H1 (cell line): ENCODE measurements around the gene TMEM92. TPM values are rescaled to one million over a fixed set of nuclear protein-coding genes. Genes with fewer than 3 reads are reported as not detected.

ENCODE experiments used
- BACH1 ChIP-seq: IDR thresholded peaks from 2 replicates; pipeline ENCODE4 v1.6.1; 2012; ENCODE audit warnings: low read length, improper control_type of control experiment
- BCL11A ChIP-seq, 2 experiments: IDR thresholded peaks; one replicate each; pipeline ENCODE4 v1.6.1; 2011; ENCODE audit warnings: low read depth in 2 of 2, low read length in 2 of 2, mild to moderate bottlenecking in 2 of 2
- CBX8 ChIP-seq: fragments of 300-800, 300-1000 bp; sonication (generic); IDR thresholded peaks from 2 replicates; pipeline ENCODE4 v1.7.1; 2016; ENCODE audit warnings: low read depth, low read length, borderline replicate concordance
- JUN ChIP-seq: IDR thresholded peaks from 2 replicates; pipeline ENCODE4 v1.6.1; 2011; ENCODE audit warnings: low read depth, mild to moderate bottlenecking, improper control_type of control experiment, low read length
- POU5F1 ChIP-seq: IDR thresholded peaks from 2 replicates; pipeline ENCODE4 v1.6.1; 2011; ENCODE audit warnings: low read depth, mild to moderate bottlenecking, low read length, moderate library complexity
- TAF7 ChIP-seq: optimal IDR thresholded peaks from 2 replicates; pipeline ENCODE3; 2011; ENCODE audit warnings: low read depth, mild to moderate bottlenecking, inconsistent platforms, low read length, moderate library complexity, borderline replicate concordance
- polyA plus RNA-seq, 7 experiments: library from polyadenylated mRNA; depleted of rRNA in 3 of 7; stranded (reverse) in 5 of 7; unstranded in 2 of 7; fragments of >200 nt in 5 of 7; fragments of 200-250 nt in 2 of 7; gene quantifications; 1 replicate in 5 of 7; 2 replicates in 1 of 7; 4 replicates in 1 of 7; pipeline versions ENCODE4 v1.2.1 to v1.2.3, GENCODE V29; 2011 to 2013; ENCODE audit warnings: missing spikeins in 2 of 7, mixed read lengths in 2 of 7
- small RNA-seq: library from polyadenylated mRNA; stranded (forward); fragments of <200 nt; extraction: miRNeasy Mini kit (QIAGEN cat#:217004); gene quantifications from one replicate; pipeline ENCODE3, GENCODE V24; 2013; ENCODE audit not compliant: insufficient read depth
- total RNA-seq: library from RNA; stranded (reverse); fragmentation: NEBNext Ultra II Directional; extraction: Animal tissue kit (Norgen Biotek cat#: 25700); gene quantifications from 2 replicates; pipeline ENCODE4 v1.2.1, GENCODE V29; 2021

The TMEM92 gene
- total and polyA plus RNA-seq, 2 of the 8 experiments (the other 6 are each of a cell fraction or from before 2014, with no cell fraction given) = 11.9 to 24.8 TPM

DNA sequence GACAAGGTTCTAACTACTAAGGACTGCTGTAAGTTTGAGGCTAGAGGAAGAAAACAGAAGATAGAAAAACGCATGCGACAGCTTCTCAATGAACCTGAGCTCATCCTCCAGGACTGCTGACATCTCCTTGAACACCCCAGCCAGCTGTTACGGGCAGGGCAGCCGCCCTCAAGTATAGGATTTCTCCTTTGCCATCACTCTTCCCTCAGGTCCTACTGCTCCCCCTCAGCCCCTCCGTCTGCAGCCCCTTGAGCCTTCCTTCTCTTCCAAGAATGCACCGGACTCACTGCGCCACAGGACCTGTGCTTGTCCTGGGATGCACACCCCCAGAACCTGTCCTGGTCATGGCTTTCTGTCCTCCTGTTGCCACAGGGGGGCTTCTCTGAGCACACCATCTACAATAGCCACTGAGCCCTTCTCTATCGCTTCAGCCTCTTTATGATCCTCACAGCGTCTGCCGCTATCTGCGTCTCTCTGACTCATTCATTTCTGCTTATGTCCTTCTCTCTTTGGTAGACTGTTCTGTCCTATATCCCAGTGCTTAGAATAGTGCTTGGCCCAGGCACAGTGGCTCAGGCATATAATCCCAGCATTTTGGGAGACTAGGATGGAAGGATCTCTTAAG lies 56.0 kb downstream of the TMEM92 start (continued):
- no peak for TF ChIP-seq BACH1
- TF ChIP-seq BCL11A (IDR thresholded peaks at IDR 0.05; ENCODE audit: low read depth in 2 of 2, low read length in 2 of 2) = no peak
- TF ChIP-seq TAF7 = no peak
- no peak for TF ChIP-seq POU5F1
- no peak for TF ChIP-seq CBX8
- no peak for TF ChIP-seq JUN
- TF ChIP-seq, all 59 proteins: peak for 0

Small RNA genes within 50 kb of the gene (small RNA-seq; reads per million reads assigned to genes)
- not detected for gene SUMO2P7

Other genes starting within 250 kb of the TMEM92 start
- 21.7 and 24.2 TPM in 2 replicates for gene ITGA3, start 218.4 kb upstream of the TMEM92 start, total RNA-seq
- gene ITGA3, start 218.4 kb upstream of the TMEM92 start, polyA plus RNA-seq (2011; rRNA removed) = 24.0 and 34.4 TPM in 2 replicates
- 17.8 and 18.3 TPM in 2 replicates for gene PDK2, start 179.1 kb upstream of the TMEM92 start, total RNA-seq
- 121 and 154 TPM in 2 replicates for gene PDK2, start 179.1 kb upstream of the TMEM92 start, polyA plus RNA-seq (2011; rRNA removed)
- 5.8 and 5.9 TPM in 2 replicates for gene SAMD14, start 144.3 kb upstream of the TMEM92 start, total RNA-seq
- gene SAMD14, start 144.3 kb upstream of the TMEM92 start, polyA plus RNA-seq (2011; rRNA removed) = 5.2 and 5.7 TPM in 2 replicates
- 13.1 and 14.1 TPM in 2 replicates for gene PPP1R9B, start 123.8 kb upstream of the TMEM92 start, total RNA-seq
- 5.2 and 6.1 TPM in 2 replicates for gene PPP1R9B, start 123.8 kb upstream of the TMEM92 start, polyA plus RNA-seq (2011; rRNA removed)
- gene SGCA, start 108.5 kb upstream of the TMEM92 start, total RNA-seq = not detected in 2 replicates
- gene SGCA, start 108.5 kb upstream of the TMEM92 start, polyA plus RNA-seq (2011; rRNA removed) = 0.12 and 0.36 TPM in 2 replicates
- gene COL1A1, start 72.8 kb upstream of the TMEM92 start, total RNA-seq = 80.4 and 88.1 TPM in 2 replicates
- gene COL1A1, start 72.8 kb upstream of the TMEM92 start, polyA plus RNA-seq (2011; rRNA removed) = 14.1 and 27.3 TPM in 2 replicates
- 28.0 and 28.9 TPM in 2 replicates for gene XYLT2, start 71.7 kb downstream of the TMEM92 start, total RNA-seq
- gene XYLT2, start 71.7 kb downstream of the TMEM92 start, polyA plus RNA-seq (2011; rRNA removed) = 29.9 and 38.2 TPM in 2 replicates
- 75.6 and 82.6 TPM in 2 replicates for gene MRPL27, start 98.7 kb downstream of the TMEM92 start, total RNA-seq
- gene MRPL27, start 98.7 kb downstream of the TMEM92 start, polyA plus RNA-seq (2011; rRNA removed) = 109 and 135 TPM in 2 replicates
- gene EME1, start 98.8 kb downstream of the TMEM92 start, total RNA-seq = 13.3 and 13.9 TPM in 2 replicates
- 13.9 and 16.3 TPM in 2 replicates for gene EME1, start 98.8 kb downstream of the TMEM92 start, polyA plus RNA-seq (2011; rRNA removed)
- gene LRRC59, start 123.1 kb downstream of the TMEM92 start, total RNA-seq = 117 TPM in 2 replicates
- gene LRRC59, start 123.1 kb downstream of the TMEM92 start, polyA plus RNA-seq (2011; rRNA removed) = 48.3 and 48.7 TPM in 2 replicates
- gene ACSF2, start 151.8 kb downstream of the TMEM92 start, total RNA-seq = 16.1 and 16.3 TPM in 2 replicates
- gene ACSF2, start 151.8 kb downstream of the TMEM92 start, polyA plus RNA-seq (2011; rRNA removed) = 14.5 and 19.7 TPM in 2 replicates
- gene CHAD, start 194.4 kb downstream of the TMEM92 start, total RNA-seq = 0.17 TPM in 1 of 2 replicates, not detected in the other
- 0.03 and 0.06 TPM in 2 replicates for gene CHAD, start 194.4 kb downstream of the TMEM92 start, polyA plus RNA-seq (2011; rRNA removed)
- gene RSAD1, start 204.4 kb downstream of the TMEM92 start, total RNA-seq = 31.3 and 33.5 TPM in 2 replicates
- gene RSAD1, start 204.4 kb downstream of the TMEM92 start, polyA plus RNA-seq (2011; rRNA removed) = 17.9 and 21.9 TPM in 2 replicates
- gene MYCBPAP, start 234.0 kb downstream of the TMEM92 start, total RNA-seq = 1.7 and 3.3 TPM in 2 replicates
- 0.89 and 1.2 TPM in 2 replicates for gene MYCBPAP, start 234.0 kb downstream of the TMEM92 start, polyA plus RNA-seq (2011; rRNA removed)